ENCODE results near the gene CRTC1.

Gene CRTC1

DNA sequence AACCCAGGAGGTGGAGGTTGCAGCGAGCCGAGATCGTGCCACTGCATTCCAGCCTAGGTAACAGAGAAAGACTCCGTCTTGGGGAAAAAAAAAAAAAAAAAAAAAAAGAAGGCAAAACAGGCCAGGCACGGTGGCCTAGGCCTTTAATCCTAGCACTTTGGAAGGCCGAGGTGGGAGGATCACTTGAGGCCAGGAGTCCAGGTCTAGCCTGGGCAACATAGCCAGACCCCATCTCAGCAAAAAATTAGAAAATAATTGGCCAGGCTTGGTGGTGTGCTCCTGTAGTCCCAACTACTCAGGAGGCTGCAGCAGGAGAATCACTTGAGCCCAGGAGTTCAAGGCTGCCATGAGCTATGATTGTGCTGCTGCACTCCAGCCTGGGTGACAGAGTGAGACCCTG, 43.4 kb downstream of the CRTC1 start:
- TF ChIP-seq POLR2AphosphoS5 (IDR thresholded peaks at IDR 0.05; ENCODE audit: low read depth, low read length) = no peak
- no peak for TF ChIP-seq FOXP2 (optimal IDR thresholded peaks at IDR 0.05; ENCODE audit: borderline replicate concordance, extremely low read depth, extremely low read length, insufficient read depth)
- TF ChIP-seq REST (IDR thresholded peaks at IDR 0.05; ENCODE audit: insufficient read depth in 1 of 2, low read depth in 2 of 2, low read length in 2 of 2) = no peak
- no peak for TF ChIP-seq SIN3A (IDR thresholded peaks at IDR 0.05; ENCODE audit: borderline replicate concordance, insufficient read depth, low read length)
- TF ChIP-seq TAF1 (IDR thresholded peaks at IDR 0.05; ENCODE audit: borderline replicate concordance, insufficient read depth, low read length) = no peak

GRCh38 chr19:18729933-18730530, 46.6 kb downstream of the CRTC1 start:
- TF ChIP-seq FOXP2 (optimal IDR thresholded peaks at IDR 0.05; ENCODE audit: borderline replicate concordance, extremely low read depth, extremely low read length, insufficient read depth) = no peak
- no peak for TF ChIP-seq REST (IDR thresholded peaks at IDR 0.05; ENCODE audit: insufficient read depth in 1 of 2, low read depth in 2 of 2, low read length in 2 of 2)
- no peak for TF ChIP-seq TAF1 (IDR thresholded peaks at IDR 0.05; ENCODE audit: borderline replicate concordance, insufficient read depth, low read length)
- TF ChIP-seq POLR2AphosphoS5 (IDR thresholded peaks at IDR 0.05; ENCODE audit: low read depth, low read length) = no peak
- TF ChIP-seq SIN3A (IDR thresholded peaks at IDR 0.05; ENCODE audit: borderline replicate concordance, insufficient read depth, low read length) = no peak

GRCh38 chr19:18730885-18731513, 47.5 kb downstream of the CRTC1 start:
- TF ChIP-seq POLR2AphosphoS5 (IDR thresholded peaks at IDR 0.05; ENCODE audit: low read depth, low read length) (no peak), FOXP2 (optimal IDR thresholded peaks at IDR 0.05; ENCODE audit: borderline replicate concordance, extremely low read depth, extremely low read length, insufficient read depth) (no peak), SIN3A (IDR thresholded peaks at IDR 0.05; ENCODE audit: borderline replicate concordance, insufficient read depth, low read length) (no peak), TAF1 (IDR thresholded peaks at IDR 0.05; ENCODE audit: borderline replicate concordance, insufficient read depth, low read length) (no peak), REST (IDR thresholded peaks at IDR 0.05; ENCODE audit: insufficient read depth in 1 of 2, low read depth in 2 of 2, low read length in 2 of 2) (no peak)

DNA sequence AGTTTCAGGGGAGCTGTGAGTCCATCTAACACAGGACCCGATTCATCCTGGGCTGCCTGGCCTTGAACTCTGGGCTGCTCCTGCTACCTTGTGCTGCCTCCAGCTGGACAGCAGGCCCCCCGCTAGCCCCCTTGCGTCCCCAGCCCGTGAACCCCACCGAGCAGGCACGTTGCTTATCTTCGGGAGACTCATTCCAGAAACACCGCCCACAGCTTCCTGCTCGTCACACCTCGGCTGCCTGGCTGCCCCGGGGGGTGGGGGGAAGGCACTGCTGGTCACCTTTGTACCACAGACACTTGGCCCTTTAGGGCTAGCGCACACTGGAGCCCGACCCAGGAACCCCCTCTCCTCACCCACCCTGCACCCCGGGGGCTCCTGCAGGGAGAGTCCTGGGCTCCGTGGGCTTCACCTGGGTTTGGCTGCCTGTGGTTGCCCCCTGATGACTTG, 48.1 kb downstream of the CRTC1 start:
- no peak for TF ChIP-seq TAF1 (IDR thresholded peaks at IDR 0.05; ENCODE audit: borderline replicate concordance, insufficient read depth, low read length)
- no peak for TF ChIP-seq SIN3A (IDR thresholded peaks at IDR 0.05; ENCODE audit: borderline replicate concordance, insufficient read depth, low read length)

DNA sequence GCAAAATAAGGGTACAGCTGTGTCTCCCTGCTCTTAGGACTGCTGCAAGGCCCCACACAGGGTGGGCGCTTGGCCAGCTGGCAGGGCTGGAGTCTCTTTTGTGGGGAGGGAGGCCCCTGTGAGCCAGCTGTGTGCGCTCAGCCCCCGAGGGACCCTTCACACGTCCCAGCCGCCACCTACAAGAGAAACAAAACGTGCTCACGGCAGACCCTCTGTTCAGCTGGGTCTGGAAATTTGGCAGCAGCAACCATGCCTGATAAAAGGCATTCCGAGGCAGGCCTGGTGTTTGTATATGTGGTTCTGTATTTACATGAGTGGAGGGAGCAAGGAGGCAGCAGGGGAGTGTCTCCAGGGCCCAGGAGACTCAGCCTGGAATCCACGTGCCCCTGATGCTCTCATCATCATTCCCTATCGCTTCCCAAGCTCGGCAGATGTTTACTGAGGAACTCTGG, 49.7 kb downstream of the CRTC1 start:
- no peak for TF ChIP-seq SIN3A (IDR thresholded peaks at IDR 0.05; ENCODE audit: borderline replicate concordance, insufficient read depth, low read length)
- no peak for TF ChIP-seq POLR2AphosphoS5 (IDR thresholded peaks at IDR 0.05; ENCODE audit: low read depth, low read length)
- TF ChIP-seq TAF1 (IDR thresholded peaks at IDR 0.05; ENCODE audit: borderline replicate concordance, insufficient read depth, low read length) = no peak
- TF ChIP-seq FOXP2 (optimal IDR thresholded peaks at IDR 0.05; ENCODE audit: borderline replicate concordance, extremely low read depth, extremely low read length, insufficient read depth) = no peak
- TF ChIP-seq REST (IDR thresholded peaks at IDR 0.05; ENCODE audit: insufficient read depth in 1 of 2, low read depth in 2 of 2, low read length in 2 of 2) = no peak
